ENCODE results near the gene GSTO1.
"Not testable (repeated sequence)": the region's sequence is repeated elsewhere in the genome, so short reads cannot be mapped to it uniquely, and the experiment has no call there.

The GSTO1 gene

GRCh38 chr10:104248931-104249330, 5.8 kb upstream of the GSTO1 start:
- H3K4me3 ChIP-seq (ENCODE audit: low read depth, low read length); H3K9me3 ChIP-seq (ENCODE audit: control insufficient read depth, insufficient read depth, low read depth, low read length); H3K27ac ChIP-seq (ENCODE audit: extremely low read depth, low read depth, low read length); POLR2A ChIA-PET; H3K36me3 ChIP-seq (ENCODE audit: control insufficient read depth in 2 of 2, insufficient read depth in 1 of 2, low read length in 2 of 2): not testable (repeated sequence)
- H3K4me1 ChIP-seq (ENCODE audit: control insufficient read depth, insufficient read depth, low read length) = peaks cover 17% of the 10 kb centered on the region
- CTCF ChIA-PET = interaction anchor here (0.6 to 3.2 kb wide), 3 partner anchors 21 to 43 kb away, joined by 4 to 8 read pairs (median 7); no protein-coding TSS in a partner anchor
- 0 out of 2 replicates have a peak, but pooled peaks have one; percentile 18 for TF ChIP-seq SP2 (tag by site-specific recombination; IDR thresholded peaks at IDR 0.05)

- Histone ChIP-seq H3K4me1 (ENCODE audit: control insufficient read depth, insufficient read depth, low read length) (peaks cover 21% of the 10 kb centered on the region), H3K4me3 (ENCODE audit: low read depth, low read length) (no peak overlapping the region), H3K9me3 (ENCODE audit: control insufficient read depth, insufficient read depth, low read depth, low read length) (no peaks in the 10 kb centered on the region), H3K27ac (ENCODE audit: extremely low read depth, low read depth, low read length) (no peak overlapping the region), H3K36me3 (ENCODE audit: control insufficient read depth in 2 of 2, insufficient read depth in 1 of 2, low read length in 2 of 2) (no peaks in the 10 kb centered on the region)
- POLR2A ChIA-PET = interaction anchor here (0.7 kb wide), 1 partner anchor 46 kb away, joined by 4 read pairs; no protein-coding TSS in a partner anchor
- CTCF ChIA-PET = interaction anchor here (1.6 kb wide), 1 partner anchor 24 kb away, joined by 4 read pairs; no protein-coding TSS in a partner anchor
- no peak for TF ChIP-seq ZNF692 (tag by site-specific recombination; IDR thresholded peaks at IDR 0.05)
- no peak for TF ChIP-seq ATF2 (tag by site-specific recombination; IDR thresholded peaks at IDR 0.05; ENCODE audit: low read depth)
- TF ChIP-seq REST (tag by site-specific recombination; IDR thresholded peaks at IDR 0.05) = no peak
- no peak for TF ChIP-seq ZNF350 (tag by site-specific recombination; IDR thresholded peaks at IDR 0.05)
- TF ChIP-seq ZNF600 (tag by site-specific recombination; IDR thresholded peaks at IDR 0.05) = no peak
- TF ChIP-seq PRDM1 (tag by site-specific recombination; IDR thresholded peaks at IDR 0.05) = no peak
- no peak for TF ChIP-seq ZNF777 (tag by site-specific recombination; IDR thresholded peaks at IDR 0.05; ENCODE audit: borderline replicate concordance)
- no peak for TF ChIP-seq ZNF146 (tag by site-specific recombination; IDR thresholded peaks at IDR 0.05)
- no peak for TF ChIP-seq ZNF311 (tag by site-specific recombination; IDR thresholded peaks at IDR 0.05; ENCODE audit: borderline replicate concordance)
- TF ChIP-seq ZNF169 (tag by site-specific recombination; IDR thresholded peaks at IDR 0.05) = no peak
- TF ChIP-seq HOXD13 (CRISPR knock-in tag; IDR thresholded peaks at IDR 0.05; ENCODE audit: borderline replicate concordance) = no peak
- no peak for TF ChIP-seq ZNF324 (tag by site-specific recombination; IDR thresholded peaks at IDR 0.05)
- TF ChIP-seq ZNF366 (tag by site-specific recombination; conservative IDR thresholded peaks at IDR 0.05) = no peak
- no peak for TF ChIP-seq KLF1 (tag by site-specific recombination; IDR thresholded peaks at IDR 0.05)
Measured at GRCh38 chr10:104250371-104250770, 4.3 kb upstream of the GSTO1 start.

GRCh38 chr10:104251443-104251842, 3.2 kb upstream of the GSTO1 start:
- no peak overlapping the region for H3K4me3 ChIP-seq (ENCODE audit: low read depth, low read length)
- ChIA-PET CTCF (no interaction called here), POLR2A (no interaction called here)
- H3K36me3 ChIP-seq (ENCODE audit: control insufficient read depth in 2 of 2, insufficient read depth in 1 of 2, low read length in 2 of 2) = peaks cover 0 to 3% of the 10 kb centered on the region in 2 experiments; a peak in 1 of 3 replicates
- no peaks in the 10 kb centered on the region for H3K9me3 ChIP-seq (ENCODE audit: control insufficient read depth, insufficient read depth, low read depth, low read length)
- peak; percentile 67 for TF ChIP-seq ZNF664 (tag by site-specific recombination; IDR thresholded peaks at IDR 0.05)
- no peak for TF ChIP-seq SP7 (tag by site-specific recombination; IDR thresholded peaks at IDR 0.05)
- H3K4me1 ChIP-seq (ENCODE audit: control insufficient read depth, insufficient read depth, low read length) = peaks cover 24% of the 10 kb centered on the region
- no peak overlapping the region for H3K27ac ChIP-seq (ENCODE audit: extremely low read depth, low read depth, low read length)
